Osteoblast (primary cell): Measurements from ENCODE around the gene NXNL2. TPM values are rescaled to one million over a fixed set of nuclear protein-coding genes. Genes with fewer than 3 reads are reported as not detected.

Experiments used
- DNase-seq: peaks from one replicate; pipeline ENCODE4 v3.0.0; 2011; ENCODE audit warnings: low spot score, mixed read lengths; ENCODE audit not compliant: insufficient read length; ENCODE audit errors: missing footprints
- H2AFZ ChIP-seq: 2 replicates; pipeline ENCODE4 v1.6.0; 2011; ENCODE audit warnings: mild to moderate bottlenecking, low read length
- H3K27ac ChIP-seq: 2 replicates; pipeline ENCODE4 v1.5.1; 2011; ENCODE audit warnings: mild to moderate bottlenecking, low read depth, low read length, moderate library complexity
- H3K27me3 ChIP-seq: 2 replicates; pipeline ENCODE4 v1.6.0; 2012; ENCODE audit warnings: mild to moderate bottlenecking, control low read depth, inconsistent platforms, low read length, moderate library complexity; ENCODE audit not compliant: insufficient read depth
- H3K36me3 ChIP-seq: 2 replicates; pipeline ENCODE4 v1.5.1; 2011; ENCODE audit warnings: mild to moderate bottlenecking, low read length, control low read depth, moderate library complexity; ENCODE audit not compliant: insufficient read depth
- H3K4me1 ChIP-seq: 2 replicates; pipeline ENCODE4 v1.5.1; 2011; ENCODE audit warnings: mild to moderate bottlenecking, low read length, control low read depth, moderate library complexity; ENCODE audit not compliant: insufficient read depth
- H3K4me2 ChIP-seq: 2 replicates; pipeline ENCODE4 v1.6.0; 2011; ENCODE audit warnings: mild to moderate bottlenecking, low read length; ENCODE audit not compliant: insufficient read depth
- H3K4me3 ChIP-seq: fragments of 200-600 bp; sonication (generic); 3 replicates; pipeline ENCODE4 v1.5.1; 2012; ENCODE audit warnings: mild to moderate bottlenecking, low read length, inconsistent platforms; ENCODE audit not compliant: insufficient read depth
- H3K79me2 ChIP-seq: 2 replicates; pipeline ENCODE4 v1.6.0; 2012; ENCODE audit warnings: mild to moderate bottlenecking, low read length, control low read depth, inconsistent platforms; ENCODE audit not compliant: insufficient read depth
- H3K9me3 ChIP-seq: 2 replicates; pipeline ENCODE4 v1.5.1; 2011; ENCODE audit warnings: low read depth, low read length, control low read depth
- H4K20me1 ChIP-seq: 2 replicates; pipeline ENCODE4 v1.6.0; 2012; ENCODE audit warnings: mild to moderate bottlenecking, low read length, control low read depth; ENCODE audit not compliant: insufficient read depth
- total RNA-seq: library from RNA; depleted of rRNA; stranded (reverse); fragments of >200 nt; gene quantifications from 2 replicates; pipeline ENCODE4 v1.2.3, GENCODE V29; 2012
- TF ChIP-seq, protein P1 (sequence below): IDR thresholded peaks from 2 replicates; pipeline ENCODE4 v1.5.1; 2011; ENCODE audit warnings: mild to moderate bottlenecking, low read depth, low read length, moderate library complexity; ENCODE audit errors: extremely low read depth

The NXNL2 gene
- total RNA-seq, 1 donor: 3.3 TPM

DNA sequence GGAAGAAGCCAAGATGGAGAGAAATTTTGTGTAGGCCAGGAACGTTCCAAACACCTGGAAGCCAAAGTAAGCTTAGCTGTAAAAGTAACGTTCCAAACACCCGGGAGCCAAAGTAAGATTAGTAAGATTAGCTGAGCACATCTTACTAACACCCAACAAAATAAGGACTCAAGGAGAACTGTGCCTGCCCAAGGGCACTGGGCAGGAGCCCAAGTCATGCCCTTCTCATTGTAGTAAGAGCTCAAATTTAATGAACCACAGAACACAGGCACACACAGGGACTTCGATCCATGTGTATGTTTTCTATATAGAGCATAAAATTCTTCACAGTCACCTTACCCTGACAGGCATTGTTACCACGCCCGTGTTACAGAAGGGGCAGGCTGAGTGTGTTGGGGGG is 36.1 kb upstream of the NXNL2 start:
- no peak overlapping the region for H2AFZ ChIP-seq
- no peaks in the 10 kb centered on the region for H4K20me1 ChIP-seq
- no peak overlapping the region for H3K4me2 ChIP-seq
- no peaks in the 10 kb centered on the region for H3K27me3 ChIP-seq
- H3K4me3 ChIP-seq: no peak overlapping the region
- no peaks in the 10 kb centered on the region for H3K4me1 ChIP-seq
- H3K36me3 ChIP-seq: no peaks in the 10 kb centered on the region
- H3K9me3 ChIP-seq: no peaks in the 10 kb centered on the region
- no peaks in the 10 kb centered on the region for H3K79me2 ChIP-seq
- no peak overlapping the region for H3K27ac ChIP-seq
- TF ChIP-seq, protein P1, sequence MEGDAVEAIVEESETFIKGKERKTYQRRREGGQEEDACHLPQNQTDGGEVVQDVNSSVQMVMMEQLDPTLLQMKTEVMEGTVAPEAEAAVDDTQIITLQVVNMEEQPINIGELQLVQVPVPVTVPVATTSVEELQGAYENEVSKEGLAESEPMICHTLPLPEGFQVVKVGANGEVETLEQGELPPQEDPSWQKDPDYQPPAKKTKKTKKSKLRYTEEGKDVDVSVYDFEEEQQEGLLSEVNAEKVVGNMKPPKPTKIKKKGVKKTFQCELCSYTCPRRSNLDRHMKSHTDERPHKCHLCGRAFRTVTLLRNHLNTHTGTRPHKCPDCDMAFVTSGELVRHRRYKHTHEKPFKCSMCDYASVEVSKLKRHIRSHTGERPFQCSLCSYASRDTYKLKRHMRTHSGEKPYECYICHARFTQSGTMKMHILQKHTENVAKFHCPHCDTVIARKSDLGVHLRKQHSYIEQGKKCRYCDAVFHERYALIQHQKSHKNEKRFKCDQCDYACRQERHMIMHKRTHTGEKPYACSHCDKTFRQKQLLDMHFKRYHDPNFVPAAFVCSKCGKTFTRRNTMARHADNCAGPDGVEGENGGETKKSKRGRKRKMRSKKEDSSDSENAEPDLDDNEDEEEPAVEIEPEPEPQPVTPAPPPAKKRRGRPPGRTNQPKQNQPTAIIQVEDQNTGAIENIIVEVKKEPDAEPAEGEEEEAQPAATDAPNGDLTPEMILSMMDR: no peak
- no peak for DNase-seq

DNA sequence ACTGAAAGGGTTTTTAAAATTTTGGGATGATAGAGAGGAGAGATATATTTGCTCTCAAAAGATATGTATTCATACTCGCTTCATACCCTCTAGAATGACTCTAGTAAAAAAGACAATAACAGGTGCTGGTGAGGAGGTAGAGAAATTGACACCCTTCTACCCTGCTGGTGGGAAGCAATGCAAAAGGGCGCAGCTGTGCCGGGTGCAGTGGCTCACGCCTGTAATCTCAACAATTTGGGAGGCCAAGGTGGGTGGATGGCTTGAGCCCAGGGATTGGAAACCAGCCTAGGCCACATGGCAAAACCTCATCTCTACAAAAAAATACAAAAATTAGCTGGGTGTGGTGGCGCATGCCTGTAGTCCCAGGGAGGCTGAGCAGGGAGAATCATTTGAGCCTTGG is 33.9 kb upstream of the NXNL2 start:
- no peak for DNase-seq
- Histone ChIP-seq H3K4me2 (no peak overlapping the region), H3K27ac (no peak overlapping the region), H3K27me3 (no peaks in the 10 kb centered on the region), H3K36me3 (no peaks in the 10 kb centered on the region), H3K4me3 (no peak overlapping the region), H4K20me1 (no peaks in the 10 kb centered on the region), H2AFZ (no peak overlapping the region), H3K9me3 (no peaks in the 10 kb centered on the region), H3K79me2 (no peaks in the 10 kb centered on the region), H3K4me1 (no peaks in the 10 kb centered on the region)
- TF ChIP-seq, protein P1: no peak

DNA sequence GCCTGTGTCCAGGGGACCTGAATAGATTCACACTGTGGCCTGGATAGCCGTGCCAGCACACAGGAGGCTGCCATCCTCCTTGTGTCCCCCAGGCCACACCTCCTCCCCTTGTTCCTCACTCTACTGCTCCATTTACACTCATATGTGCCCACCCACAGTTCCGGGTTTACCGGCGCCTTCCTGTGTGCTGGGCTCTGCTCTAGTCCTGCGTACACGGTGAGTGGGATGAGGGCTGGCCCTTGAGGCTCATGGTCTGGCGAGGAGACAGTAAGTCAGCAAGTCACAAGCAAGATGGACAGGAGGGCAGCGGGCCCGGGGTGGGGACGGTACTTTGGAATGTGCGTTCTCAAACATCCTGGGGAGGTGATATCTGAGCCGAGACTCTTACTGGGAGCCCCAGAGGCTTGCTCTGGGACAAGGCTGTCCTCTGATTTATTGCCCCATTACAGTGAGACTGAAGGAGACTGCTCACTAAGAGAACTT is 32.4 kb upstream of the NXNL2 start:
- Histone ChIP-seq H3K36me3 (no peaks in the 10 kb centered on the region), H3K27me3 (no peaks in the 10 kb centered on the region), H3K79me2 (no peaks in the 10 kb centered on the region), H3K9me3 (no peaks in the 10 kb centered on the region), H3K4me3 (no peak overlapping the region), H2AFZ (no peak overlapping the region), H3K4me2 (no peak overlapping the region), H3K4me1 (no peaks in the 10 kb centered on the region), H3K27ac (no peak overlapping the region), H4K20me1 (no peaks in the 10 kb centered on the region)
- TF ChIP-seq, protein P1: no peak
- no peak for DNase-seq

DNA sequence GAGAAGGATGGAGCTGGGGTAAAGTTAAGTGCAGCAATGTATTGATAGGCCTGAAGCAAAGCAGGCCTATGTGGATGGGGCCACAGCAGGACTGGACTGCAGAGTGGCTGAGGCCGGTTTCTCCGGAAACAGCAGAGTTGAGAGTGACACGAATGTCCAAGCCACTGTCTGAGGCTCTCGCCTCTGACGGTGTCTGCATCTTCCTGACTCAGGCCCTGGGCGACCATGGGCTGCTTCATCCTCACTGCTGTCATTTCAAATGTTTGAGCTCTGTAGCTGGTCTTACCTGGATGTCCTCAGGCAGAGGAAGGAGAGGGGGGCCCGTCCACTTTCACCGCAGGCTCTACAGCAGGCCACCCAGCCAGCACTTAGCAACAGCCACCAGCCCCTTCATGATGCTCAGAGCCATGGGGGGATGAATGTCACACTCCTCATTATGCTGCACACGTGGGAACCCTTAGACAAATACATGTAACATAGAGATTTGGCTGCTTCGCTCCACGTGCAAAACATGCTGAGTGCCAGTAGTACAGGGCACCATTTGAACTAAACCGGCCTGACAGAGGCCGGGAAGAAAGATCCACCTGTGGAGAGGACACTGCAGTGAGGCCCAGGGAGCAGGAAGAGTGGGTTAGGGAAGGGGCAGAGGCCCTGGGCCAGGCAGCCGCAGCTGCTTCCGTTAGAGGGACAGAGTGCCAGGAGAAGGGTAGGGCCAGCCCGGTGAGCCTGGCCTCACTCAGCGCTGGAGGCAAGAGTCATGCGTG is 31.7 kb upstream of the NXNL2 start:
- Histone ChIP-seq H3K79me2 (no peaks in the 10 kb centered on the region), H2AFZ (no peak overlapping the region), H4K20me1 (no peaks in the 10 kb centered on the region), H3K4me3 (no peak overlapping the region), H3K9me3 (no peaks in the 10 kb centered on the region), H3K27me3 (no peaks in the 10 kb centered on the region), H3K27ac (no peak overlapping the region), H3K4me2 (no peak overlapping the region), H3K36me3 (no peaks in the 10 kb centered on the region), H3K4me1 (no peaks in the 10 kb centered on the region)
- TF ChIP-seq, protein P1: no peak
- no peak for DNase-seq
